GM12872 (cell line): ENCODE results near the gene GNL2.

Experiments used
- TF ChIP-seq, protein P1 (sequence below): IDR thresholded peaks from 3 replicates; pipeline ENCODE4 v1.5.1; 2011; ENCODE audit warnings: low read depth, mild to moderate bottlenecking, low read length, moderate library complexity; ENCODE audit not compliant: insufficient read depth

The GNL2 gene

DNA sequence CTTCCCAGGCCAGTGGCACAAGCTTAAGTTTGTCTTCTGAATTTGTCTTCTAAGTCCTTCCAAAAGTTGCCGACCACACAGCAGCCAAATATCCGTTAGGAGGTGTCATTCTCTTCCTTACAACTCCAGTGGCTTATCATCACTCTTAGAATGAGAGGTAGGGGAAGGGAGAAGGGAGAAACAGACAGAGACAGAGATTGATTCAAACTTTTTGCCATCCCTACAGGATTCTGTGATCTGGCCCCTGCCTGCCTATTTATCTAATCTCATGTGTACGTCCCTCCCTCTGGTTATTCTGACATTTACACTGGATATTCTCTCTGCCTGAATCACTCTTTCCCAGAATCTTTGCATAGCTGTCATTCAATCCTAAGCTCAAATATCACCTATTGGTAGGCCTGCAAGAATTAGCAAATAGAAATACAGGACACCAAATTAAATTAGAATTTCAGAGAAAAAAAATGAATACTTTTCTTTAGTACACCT is 488 bp upstream of the GNL2 start:
- TF ChIP-seq, protein P1, sequence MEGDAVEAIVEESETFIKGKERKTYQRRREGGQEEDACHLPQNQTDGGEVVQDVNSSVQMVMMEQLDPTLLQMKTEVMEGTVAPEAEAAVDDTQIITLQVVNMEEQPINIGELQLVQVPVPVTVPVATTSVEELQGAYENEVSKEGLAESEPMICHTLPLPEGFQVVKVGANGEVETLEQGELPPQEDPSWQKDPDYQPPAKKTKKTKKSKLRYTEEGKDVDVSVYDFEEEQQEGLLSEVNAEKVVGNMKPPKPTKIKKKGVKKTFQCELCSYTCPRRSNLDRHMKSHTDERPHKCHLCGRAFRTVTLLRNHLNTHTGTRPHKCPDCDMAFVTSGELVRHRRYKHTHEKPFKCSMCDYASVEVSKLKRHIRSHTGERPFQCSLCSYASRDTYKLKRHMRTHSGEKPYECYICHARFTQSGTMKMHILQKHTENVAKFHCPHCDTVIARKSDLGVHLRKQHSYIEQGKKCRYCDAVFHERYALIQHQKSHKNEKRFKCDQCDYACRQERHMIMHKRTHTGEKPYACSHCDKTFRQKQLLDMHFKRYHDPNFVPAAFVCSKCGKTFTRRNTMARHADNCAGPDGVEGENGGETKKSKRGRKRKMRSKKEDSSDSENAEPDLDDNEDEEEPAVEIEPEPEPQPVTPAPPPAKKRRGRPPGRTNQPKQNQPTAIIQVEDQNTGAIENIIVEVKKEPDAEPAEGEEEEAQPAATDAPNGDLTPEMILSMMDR = no peak

DNA sequence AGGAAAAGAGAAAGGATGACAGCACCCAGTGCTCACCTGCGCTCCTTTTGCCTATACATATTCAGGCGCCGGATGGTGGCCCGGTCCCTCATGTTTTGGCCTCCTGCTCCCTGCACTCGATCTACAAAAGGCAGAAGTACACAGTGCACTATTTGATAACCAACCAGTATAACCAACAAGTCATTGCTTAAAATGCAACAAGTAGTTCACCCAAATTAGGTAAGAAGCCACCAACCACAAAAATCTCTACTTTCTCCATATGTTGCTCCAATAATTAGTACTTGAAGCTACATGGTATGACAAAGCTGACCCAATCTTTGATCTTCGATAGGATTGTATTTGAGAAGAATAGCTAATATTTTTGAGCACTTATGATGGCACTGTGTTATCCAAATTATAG is 2.0 kb downstream of the GNL2 start:
- TF ChIP-seq, protein P1 = no peak

DNA sequence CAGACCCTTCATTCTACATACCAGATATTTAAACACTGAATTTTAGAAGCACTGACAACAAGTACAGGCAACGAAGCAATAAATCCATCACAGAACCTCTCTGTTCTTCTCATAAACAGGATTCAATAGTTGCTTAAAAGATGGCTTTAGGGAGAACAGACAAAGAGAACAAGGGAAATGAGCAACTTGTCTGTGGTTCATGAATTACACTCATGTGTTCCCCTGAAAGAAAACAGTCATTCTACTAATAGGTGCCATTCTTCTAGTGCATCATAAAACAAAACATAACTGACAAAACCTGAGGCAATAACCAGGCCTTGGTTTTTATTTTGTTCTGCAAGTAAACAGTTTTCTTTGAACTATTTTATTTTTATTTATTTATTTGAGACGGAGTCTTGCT is 6.8 kb downstream of the GNL2 start:
- TF ChIP-seq, protein P1 = no peak

DNA sequence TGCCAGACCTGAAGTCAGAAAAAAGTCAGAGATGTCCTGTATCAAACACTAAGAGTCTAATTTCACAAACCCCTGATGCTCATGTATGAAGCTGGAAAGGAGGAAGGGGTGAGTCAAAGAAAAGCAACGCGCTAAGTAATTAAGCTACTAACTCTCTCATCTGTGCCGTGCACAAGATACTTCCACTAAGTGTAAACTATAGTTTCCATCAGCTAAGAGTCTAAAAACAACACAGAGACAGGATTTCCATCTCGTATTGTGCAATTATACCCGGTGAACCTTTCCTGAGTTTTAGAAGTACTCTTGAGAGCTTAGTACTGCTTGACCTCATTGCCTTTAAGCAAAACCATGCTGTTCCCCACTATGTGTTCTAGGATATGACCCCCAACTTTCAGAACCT is 20.0 kb downstream of the GNL2 start:
- TF ChIP-seq, protein P1 = no peak

DNA sequence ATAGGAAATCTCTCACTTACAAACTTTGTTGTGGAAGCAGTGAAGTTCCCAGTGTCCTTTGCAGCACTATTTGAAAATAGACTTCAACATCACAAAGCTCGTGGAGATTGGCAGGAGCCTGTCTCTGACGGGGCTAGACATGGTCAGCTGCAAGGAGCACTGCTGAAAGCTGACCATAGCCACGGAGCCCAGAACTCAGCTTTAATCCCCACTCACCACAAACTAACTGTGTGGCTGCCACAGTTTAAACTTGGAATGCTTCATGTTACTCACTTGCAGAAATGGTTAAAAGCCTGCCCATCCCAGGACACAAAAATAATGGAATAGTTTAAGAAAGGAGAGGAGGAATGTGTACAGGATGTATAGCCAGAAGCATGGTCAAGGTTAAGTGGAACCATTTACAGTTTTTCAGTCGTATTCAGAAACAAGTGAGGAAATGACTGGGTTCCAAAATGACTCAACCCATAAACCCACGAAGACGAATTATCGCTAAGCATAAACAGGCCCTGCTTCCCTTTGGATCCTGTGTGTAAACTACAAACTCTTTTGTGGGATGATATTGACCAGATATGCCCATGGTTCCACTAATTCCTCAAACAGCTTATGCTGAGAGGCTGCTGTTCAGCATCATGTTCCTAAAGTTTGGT is 20.8 kb downstream of the GNL2 start:
- TF ChIP-seq, protein P1 = no peak

DNA sequence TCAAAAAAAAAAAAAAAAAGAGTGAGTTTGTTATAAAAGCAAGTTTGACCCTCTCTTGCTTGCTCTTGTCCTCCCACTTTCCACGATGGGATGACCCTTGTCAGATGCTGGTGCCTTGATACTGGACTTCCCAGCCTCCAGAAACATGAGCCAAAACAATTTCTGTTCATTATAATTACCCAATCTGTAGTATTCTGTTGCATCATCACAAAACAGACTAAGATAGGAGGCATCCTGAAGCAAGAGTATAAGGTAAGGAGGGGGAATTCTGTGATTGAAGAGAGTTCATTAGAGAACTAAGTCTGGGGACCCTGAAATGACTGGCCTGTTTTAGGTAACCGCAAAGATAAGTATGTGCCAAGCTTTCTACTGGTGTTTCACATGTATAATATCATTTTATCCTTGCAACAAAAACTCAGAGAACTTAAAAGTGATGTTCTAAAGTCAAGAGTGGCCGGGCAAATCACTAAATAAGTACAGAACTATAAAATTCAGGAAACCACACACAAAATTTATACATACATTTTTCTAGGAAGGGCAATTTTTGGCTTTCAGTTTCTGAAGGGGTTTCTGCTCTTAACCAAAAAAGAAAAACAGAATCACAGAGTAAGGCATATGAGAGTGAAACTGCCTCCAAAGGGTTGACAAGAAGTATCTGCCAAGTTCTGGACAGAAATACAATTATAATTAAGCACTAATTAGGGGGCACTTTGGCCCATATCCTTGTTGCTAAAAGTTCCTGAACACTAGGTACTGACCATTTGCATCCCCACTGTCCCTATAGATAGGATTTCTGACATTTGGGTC is 25.0 kb downstream of the GNL2 start:
- TF ChIP-seq, protein P1 = no peak

DNA sequence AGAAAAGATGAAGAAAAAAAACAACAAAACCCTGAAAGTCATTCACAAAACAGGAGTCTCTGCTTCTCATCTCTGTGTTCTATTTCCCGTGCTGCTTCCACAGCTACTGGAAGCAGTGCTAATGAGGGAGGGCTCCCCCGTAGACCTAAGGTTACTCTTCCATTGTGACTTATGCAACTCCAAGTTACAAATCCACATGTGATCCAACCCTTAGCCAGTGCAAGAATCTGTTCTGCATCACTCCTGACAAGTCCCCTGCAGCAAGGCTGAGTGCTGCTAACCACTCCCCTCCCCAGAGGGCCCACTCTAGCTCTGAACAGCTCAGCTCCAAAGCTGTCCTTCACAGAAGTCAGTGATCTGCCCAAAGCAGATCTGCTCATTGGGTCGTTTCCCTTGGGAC is 28.7 kb downstream of the GNL2 start:
- TF ChIP-seq, protein P1 = no peak
